T-helper 22 cell (primary cell): ENCODE data around the gene MPG.
"Not testable (repeated sequence)": the region's sequence is repeated elsewhere in the genome, so short reads cannot be mapped to it uniquely, and the experiment has no call there.

Source experiments
- DNase-seq: peaks from one replicate; pipeline ENCODE4 v3.0.0-alpha.2; 2020; ENCODE audit warnings: low read depth

MPG gene, protein sequence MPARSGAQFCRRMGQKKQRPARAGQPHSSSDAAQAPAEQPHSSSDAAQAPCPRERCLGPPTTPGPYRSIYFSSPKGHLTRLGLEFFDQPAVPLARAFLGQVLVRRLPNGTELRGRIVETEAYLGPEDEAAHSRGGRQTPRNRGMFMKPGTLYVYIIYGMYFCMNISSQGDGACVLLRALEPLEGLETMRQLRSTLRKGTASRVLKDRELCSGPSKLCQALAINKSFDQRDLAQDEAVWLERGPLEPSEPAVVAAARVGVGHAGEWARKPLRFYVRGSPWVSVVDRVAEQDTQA

DNA sequence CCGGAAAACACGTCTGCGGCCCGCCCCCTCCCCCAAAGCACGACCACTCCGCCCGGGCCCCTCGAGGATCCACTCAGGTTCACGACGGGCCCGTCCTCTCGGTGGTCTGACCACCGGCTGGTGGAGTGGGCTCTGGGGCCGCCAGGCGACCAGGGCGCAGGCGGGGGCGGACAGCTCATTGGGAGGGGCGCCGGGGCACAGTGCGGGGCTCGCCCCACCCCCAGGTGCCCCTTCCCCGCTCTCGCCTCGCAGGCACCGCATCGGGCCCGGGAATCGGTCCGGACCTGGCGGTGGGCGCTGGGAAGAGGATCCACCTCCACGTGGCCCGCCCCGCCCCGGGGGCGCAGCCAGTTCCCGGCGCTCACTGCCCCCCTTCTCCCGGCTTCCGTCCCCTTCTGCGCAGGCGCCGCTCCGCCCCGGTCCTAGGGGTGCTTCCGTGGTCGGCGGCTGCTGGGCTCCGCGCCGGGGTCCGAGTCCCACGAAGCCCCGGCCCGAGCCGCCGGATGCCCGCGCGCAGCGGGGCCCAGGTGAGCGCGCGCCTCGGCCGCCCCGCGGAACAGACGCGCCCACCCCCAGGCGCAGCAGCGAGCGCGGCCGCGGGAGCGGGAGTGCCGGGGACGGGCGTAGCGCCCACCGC lies at the start of gene MPG:
TSS of gene MPG (plus strand) at position 419 of the 637 bp plus-strand sequence. CDS start at position 504, 85 bp downstream.
- peak; percentile 69 for DNase-seq

DNA sequence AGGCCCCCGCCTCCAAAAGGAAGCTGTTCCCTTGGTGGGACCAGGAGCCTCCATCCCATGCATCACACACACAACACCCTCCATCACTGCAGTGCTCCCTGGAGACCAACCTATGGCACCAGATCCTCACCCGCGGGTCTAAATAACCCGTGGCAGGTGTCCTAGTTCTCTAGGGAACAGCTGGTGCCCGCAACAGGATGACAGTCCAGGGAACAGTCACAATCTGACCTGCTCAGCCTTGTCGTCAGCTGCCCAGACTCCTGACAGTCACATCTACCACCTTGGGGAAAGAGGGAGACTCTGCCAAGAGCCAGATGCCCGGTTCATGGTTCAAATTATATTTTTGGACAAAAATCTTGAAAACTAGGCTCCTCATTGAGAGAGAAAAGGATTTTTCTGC lies 47.4 kb upstream of the MPG start:
- not testable (repeated sequence) for DNase-seq

DNA sequence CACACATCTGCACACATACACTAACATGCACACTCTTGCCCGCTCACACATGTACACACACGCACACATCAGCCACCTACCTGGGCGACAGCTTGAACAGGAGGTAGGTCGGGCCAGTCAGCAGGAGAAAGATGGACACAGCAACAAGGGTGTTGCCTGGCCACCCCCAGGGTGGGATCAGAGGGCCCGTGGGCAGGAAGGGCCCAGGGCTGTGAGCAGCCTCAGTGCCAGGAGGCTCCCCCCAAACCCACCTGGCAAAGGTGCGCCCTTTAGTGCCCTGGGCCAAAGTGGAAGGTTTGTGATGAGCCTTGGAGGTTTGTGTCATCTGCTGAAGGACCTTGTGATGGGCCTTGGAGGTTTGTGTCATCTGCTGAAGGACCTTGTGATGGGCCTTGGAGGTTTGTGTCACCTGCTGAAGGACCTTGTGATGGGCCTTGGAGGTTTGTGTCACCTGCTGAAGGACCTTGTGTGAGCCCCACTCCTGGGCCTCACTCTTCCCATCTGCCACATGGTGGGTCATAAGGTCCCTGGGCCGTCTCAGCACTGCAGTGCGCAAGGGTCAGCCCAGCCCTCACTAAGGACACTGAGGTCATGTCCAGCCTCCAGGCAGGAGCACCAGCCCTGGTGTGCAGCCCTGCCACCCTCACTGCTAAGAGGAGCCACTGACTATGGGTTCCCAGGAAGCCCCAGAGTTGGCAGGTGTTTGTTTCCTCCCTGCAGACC lies 44.7 kb upstream of the MPG start:
- DNase-seq: not testable (repeated sequence)

DNA sequence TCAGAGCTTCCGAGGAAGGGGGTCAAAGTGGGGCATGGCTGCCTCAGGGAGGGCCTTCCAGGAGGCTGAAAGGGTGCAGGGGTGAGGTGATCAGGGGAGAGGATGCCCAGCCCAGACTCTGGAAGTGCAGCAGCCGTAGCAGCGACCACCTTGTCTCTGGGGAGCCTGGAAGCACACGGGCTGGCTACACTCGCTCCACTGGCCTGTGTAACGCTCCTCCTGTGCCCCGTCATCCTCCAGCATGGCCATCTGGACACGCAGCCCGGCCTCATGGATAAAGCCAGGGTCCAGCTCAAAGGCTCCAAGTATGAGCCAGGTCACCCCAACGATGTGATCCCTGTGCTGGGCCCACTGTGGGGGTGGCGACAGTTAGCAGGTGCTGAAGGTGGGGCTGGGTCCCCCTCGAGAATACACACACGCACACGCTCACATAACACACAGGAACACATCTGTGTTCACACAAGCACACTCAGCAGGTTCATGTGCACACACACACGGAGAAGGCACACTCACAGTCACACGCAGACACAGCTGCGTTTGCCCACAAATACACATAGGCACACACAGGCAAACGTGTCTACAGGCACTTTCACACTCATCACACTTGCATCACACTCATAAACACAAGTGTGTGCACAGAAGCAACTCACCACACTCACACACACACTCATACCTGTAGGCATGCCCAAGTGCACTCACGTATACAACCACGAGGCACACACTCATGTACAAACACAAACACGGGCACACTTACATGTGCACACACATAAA lies 44.0 kb upstream of the MPG start:
- DNase-seq: no peak

DNA sequence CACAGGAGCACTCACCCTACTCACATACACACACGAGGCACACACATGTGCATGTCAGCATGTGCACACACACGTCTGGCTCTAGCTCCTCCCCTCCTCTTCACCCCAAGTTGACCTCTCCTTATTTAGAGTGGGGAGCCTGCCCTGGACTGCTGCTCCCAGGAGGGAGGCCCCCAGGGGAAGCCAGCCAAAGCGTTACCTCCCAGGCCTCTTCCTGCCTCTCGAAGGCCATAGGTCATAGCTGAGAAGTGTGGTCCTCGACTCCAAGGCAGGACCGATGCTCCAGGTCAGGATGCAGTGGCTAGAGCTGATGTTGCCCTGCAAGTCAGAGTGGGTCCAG lies 43.4 kb upstream of the MPG start:
- no peak for DNase-seq

DNA sequence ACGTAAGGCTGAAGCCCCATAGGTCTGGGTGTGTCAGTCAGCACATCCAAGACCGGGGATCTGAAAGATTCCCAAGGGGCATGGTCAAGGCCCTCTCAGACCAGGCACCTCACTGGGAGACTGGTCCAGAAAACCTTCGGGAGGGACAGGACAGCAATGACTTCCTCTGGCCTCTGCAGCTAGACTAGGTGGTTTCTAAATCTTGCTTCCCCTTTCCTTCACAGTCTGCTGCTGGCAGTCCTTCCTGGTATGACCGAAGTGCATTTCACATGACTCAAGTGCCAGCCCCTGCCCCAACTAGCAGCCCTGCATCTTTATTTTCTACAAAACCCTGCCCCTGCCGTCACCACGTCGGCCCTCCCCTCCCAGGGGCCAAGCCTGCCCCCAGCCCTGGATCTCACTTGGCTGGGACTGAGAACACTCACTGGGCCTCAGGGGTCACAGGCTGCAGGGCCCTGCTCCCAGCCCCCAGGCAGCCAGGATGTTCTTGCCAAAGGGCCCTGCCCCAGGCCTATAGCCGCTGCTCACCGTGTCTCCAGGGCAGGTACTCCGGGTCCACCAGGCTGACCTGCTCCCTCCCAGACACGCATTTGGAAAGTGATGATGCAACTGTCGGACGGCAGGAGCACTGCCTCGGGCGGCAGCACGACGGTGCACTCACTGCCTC lies 42.9 kb upstream of the MPG start:
- DNase-seq: no peak

DNA sequence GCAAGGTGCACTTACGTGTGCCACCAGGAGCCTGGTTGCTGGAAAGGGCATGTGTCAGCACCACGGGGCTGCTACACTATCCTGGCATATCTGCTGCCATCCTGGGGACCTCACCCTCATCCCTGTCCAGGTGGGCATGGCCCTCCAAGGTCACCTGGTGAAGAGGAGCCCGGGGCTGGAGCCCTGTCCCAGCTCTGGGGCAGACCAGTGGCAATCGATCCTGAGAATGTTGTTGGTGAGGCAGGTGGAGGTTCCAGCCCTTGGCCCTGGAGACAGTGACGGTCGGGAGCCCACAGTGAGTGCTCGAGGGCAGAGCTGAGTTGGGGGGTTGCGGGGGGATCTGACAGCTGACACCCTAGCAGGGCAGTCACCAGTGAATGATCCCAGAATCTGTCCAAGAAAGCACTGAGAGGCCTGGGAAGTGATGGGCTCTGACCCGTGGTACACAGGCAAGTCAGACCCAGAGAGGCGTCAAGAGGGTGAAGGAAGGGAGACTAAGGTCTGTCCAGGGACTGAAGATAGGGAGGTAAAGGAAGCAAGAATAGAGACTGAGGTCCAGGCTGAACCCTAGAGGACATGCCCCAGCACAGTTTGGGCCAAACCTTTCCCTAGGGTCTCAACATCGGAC lies 42.2 kb upstream of the MPG start:
- DNase-seq: no peak

DNA sequence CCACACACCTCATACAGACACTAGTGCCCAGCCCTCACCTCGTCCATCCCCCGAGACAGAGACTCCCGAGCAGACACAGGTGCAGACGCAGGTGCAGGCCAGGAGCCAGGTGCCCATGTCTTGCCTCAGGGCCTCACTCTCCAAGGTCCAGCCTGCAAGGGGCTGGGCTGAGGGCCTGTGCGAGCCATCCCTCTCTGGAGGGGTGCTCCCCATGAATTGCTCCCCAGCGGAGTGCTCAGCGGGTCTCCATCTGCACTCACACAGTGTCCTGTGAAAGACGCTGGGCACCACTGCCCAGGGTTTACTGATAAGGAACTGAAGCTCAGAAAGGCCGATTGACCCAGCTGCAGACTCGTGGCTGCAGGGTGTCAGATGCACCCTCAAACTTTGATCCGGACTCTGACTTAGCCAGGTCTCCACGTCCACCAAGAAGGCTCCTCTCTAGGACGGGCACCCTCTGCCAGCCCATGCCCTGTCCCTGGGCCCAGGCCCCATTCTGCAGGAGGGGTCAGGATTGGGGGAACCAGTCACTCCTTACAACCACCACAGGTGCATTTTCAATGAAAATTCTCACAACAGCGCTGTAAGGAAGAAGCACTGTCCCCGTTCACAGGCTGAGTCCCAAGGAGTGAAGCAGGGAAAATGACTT lies 41.6 kb upstream of the MPG start:
- DNase-seq: no peak

DNA sequence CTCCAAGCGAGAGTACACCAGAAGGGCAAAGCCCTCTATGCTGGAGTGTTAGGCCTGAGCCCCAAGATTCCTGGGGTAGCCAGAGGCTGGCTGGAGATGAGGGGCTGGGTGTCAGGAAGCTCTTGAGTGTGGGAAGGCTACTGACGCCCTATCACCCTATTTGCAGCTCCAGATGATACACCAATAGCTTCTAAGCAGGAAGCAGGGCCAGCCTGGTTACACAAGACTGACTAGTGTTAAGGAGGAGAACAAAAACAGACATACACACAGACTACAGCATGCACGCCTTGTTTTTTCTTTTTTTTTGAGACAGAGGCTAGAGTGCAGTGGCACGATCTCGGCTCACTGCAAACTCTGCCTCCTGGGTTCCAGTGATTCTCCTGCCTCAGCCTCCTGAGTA lies 40.5 kb upstream of the MPG start:
- no peak for DNase-seq

DNA sequence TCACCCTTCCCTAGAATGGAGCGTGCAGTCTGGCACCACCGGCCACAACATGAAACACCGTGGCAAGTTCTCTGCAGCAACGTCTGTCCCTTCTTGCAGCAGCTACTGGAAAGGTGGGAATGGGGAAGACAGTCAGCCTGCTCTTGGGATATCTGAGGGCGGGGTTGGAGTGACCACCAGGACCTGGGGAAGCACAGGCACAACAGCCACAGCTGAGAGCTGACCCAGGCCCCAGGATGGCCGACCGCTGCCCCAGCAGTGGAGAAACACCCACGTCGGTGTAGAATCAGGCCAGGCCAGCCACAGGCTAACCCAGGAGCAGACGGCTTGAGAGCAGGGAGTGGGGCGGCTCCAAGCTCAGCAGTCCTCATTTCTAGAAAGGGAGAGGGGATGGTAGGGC lies 39.8 kb upstream of the MPG start:
- not testable (repeated sequence) for DNase-seq

DNA sequence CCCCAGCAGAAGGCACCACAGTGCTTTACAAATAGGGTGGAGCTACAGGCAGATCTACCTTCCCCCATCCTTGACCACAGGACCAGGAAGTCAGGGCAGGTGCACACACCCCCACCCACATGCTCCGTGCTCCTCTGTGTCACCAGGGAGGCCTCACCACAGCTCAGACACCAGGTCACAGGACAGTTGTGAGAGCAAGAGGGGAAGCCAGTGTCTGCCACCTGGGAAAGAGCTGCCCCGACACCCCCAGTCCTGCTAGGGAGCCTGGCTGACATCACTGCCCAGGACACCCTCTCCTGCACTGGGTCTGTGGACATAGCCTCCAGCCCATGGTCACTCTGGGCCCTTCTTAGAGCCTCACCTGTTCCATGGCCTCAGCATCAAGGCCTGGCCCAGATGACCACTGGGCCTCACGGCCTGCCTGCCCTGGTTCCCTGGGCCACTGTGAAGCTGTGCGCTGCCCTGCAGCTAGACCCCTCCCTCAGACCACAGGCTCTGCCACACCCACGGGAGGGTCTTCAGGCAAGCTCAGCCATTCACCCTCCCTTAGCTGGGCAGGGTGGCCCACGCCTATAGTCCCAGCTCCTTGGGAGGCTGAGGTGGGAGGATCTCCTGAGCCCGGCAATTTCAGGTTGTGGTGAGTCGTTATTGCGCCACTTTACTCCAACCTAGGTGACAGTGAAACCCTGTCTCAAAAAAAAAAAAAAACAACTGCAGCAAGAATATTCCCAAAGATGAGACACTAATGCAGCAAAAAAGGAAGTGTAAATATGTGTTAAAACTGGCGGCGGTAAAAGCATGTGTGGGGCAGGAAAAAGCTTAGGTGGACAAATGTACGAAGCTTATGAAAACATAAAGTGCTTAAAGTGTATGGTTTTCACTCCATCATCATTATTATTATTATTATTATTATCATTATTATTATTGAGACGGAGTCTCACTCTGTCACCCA lies 38.8 kb upstream of the MPG start:
- peak; percentile 11 for DNase-seq

DNA sequence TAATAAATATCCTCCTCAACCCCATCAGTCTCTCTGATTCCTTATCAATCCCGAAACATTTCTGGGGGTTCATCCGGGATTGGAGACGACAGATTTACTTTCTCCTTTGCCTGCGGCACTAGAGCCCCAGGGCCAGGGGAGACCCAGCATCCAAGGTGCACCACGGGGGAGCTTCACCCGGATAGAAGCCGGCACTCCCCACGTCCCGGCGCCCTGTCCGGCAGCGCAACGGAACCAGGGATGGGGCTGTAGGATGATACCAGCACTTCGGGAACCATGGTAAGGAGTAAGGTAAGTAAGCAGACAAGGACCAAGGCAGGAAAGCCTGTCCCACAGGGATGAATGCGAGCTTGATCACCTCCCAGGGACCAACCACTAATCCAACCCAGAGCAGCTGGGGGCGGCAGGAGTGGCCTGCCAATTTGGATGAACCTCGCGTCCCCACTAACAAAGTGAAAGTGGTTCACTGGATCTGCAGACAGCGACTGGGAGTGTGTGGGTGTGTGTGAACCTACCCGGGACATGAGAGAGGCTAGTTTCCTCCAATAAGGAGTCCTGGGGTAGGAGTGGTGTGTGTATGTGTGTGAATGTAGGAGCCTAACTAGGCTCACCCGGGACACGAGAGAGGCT lies 36.5 kb upstream of the MPG start:
- no peak for DNase-seq

DNA sequence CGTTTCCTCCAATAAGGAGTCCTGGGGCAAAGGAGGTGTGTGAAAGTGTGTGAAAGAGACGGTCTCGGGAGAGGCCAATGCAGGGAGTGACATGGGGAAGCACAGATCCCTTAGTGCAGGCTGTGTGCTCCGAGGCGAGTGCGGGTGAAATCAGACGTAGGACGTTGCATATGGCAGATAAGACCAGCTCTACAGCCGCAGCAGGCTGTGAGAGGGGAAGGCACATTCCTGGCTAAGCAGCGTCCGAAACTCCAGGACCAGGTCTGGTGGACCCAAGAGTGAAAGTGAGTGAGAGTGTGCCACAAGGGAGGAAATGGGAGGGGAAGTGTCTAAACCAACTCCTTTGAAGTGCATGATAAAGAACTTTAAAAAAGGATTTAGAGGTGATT lies 36.0 kb upstream of the MPG start:
- DNase-seq: no peak

DNA sequence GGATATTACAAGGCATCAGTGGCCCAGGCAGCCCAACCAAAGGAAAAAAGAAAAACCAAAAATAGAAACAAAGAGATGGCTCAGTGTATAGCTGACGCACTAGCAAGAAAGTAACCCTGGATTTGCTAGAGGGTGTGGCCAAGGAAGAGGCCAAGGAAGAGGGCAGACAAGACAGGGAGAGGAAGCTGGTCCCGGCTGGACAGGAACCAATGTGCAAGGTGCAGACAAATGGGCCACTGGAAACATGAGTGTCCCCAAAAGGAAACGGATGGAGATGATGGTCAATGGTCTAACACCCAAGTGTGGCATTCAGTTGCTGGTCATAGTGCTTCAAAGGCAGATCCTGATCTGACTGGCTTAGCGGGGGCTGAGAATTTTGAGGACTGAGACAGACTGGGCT lies 35.3 kb upstream of the MPG start:
- no peak for DNase-seq

DNA sequence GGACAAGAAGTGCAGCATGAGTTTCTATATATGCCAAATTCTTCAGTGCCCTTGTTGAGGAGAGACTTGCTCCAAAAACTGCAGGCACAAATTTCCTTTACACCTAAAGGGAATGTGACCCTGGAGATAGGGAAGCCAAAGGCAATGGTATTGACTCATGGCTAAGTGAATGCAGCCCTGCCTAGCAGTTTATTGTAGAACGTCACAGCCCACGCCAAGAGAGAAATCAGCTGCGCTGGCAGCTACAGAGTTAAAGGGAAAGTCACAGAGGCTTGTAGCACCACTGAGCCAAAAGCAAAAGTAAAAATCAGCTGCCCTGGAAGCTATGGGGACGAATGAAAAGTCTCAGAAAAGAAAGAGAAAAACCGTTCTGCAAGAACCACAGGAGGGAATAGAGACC lies 34.7 kb upstream of the MPG start:
- DNase-seq: no peak

DNA sequence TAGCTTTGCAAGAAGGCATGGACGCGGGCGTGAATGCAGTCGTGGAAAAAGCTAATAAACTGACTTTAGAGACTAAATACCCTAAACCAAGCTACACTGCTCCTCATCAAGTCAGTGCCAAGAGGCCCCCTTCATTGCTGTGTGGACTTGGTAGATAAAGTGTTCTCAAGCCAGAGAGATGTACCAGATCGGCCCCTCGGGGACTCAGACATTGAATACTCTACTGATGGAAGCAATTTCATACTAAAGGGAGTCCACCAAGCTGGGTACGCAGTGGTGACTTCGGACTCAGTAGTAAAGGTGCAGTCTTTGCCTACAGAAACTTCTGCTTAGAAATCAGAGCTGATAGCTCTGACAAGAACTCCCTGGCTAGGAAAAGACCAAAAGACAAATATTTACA lies 33.4 kb upstream of the MPG start:
- DNase-seq: no peak

DNA sequence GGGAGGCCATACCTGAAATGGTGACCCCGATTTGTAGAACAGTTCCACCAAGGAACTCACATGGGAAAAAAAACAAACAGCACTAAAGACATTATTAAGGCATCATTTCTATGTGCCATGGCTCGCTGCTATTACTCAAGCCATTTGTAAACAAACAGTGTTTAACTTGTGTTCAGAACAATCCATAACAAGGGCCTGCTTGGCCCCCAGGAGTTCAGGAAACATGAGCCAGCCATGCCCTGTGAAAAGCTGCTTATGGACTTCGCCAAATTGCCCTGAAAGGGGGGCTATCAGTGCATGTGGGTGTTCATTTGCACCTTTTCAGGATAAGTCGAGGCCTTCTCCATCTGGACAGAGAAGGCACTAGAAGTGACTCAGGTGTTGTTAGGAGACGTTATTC lies 32.6 kb upstream of the MPG start:
- DNase-seq: no peak

DNA sequence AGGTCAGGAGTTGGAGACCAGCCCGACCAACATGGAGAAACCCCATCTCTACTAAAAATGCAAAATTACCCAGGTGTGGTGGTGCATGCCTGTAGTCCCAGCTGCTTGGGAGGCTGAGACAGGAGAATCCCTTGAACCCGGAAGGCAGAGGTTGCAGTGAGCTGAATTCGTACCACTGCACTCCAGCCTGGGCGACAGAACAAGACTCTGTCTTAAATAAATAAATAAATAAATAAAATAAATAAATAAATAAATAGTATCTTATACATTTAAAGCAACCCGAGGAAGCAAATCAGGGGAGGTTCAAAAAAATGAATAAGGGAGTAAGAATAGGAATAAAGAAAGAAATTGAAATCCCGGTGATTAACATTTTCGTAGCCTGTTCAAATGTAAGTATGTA lies 31.5 kb upstream of the MPG start:
- not testable (repeated sequence) for DNase-seq

DNA sequence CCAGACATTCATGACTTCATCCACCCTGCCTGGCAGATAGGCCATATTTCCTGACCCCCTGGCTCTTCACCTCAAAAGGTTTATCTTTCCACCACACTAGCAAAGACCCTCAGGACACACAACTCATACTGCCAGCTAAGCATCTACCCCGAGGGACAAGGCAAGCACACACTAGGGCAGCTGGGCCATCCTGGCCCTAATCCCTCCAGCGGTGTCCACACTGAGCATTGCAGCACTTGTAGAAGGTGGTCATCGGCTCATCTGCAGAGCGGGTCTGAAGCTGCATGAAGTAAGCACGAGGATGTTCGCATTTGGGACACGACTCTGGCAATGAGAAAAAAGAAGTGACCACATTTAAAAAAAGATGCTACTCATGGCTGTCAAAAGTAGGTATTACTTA lies 30.8 kb upstream of the MPG start:
- no peak for DNase-seq
